Epithelial cell of esophagus (primary cell): ENCODE results near the gene NDUFA11.
A peak's percentile ranks its signal among the peaks of the same experiment; 100 is the strongest.
"Not testable (repeated sequence)": the region's sequence is repeated elsewhere in the genome, so short reads cannot be mapped to it uniquely, and the experiment has no call there.

Experiments
- DNase-seq: peaks from one replicate; pipeline ENCODE4 v3.0.0; 2010; ENCODE audit warnings: low read depth
- H3K4me3 ChIP-seq: 2 replicates; pipeline ENCODE4 v1.5.1; 2011; ENCODE audit warnings: mild to moderate bottlenecking, low read length, control low read depth
- CTCF ChIP-seq: IDR thresholded peaks from 2 replicates; pipeline ENCODE4 v1.5.1; 2011; ENCODE audit warnings: low read depth, mild to moderate bottlenecking, low read length, control low read depth, inconsistent platforms; ENCODE audit not compliant: insufficient read depth; ENCODE audit errors: missing control alignments

NDUFA11 gene

DNA sequence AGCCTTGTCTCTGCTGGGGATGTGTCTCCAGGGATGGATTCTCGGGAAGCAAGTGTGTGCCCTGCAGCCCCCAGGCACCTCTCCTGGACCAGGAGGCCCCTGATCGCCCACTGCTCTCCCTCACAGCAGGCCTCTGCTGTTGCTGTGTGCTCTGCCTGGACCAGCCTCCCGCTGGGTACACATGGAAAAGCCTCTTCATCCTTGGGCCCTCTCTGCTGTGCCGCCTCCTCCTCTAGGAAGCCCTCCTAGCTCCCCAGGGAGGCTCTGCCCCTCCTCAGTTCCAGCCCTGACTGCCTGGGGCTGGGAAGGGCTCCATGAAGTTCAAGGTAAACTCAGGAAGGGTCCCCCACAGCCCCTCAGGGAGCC, 12.0 kb downstream of the NDUFA11 start:
- H3K4me3 ChIP-seq: no peak overlapping the region
- no peak for DNase-seq
- no peak for TF ChIP-seq CTCF

GRCh38 chr19:5890099-5890498, 13.5 kb downstream of the NDUFA11 start:
- no peak for DNase-seq
- H3K4me3 ChIP-seq: no peak overlapping the region
- no peak for TF ChIP-seq CTCF

- no peak for DNase-seq
Measured at GRCh38 chr19:5889288-5889971, 14.2 kb downstream of the NDUFA11 start.

GRCh38 chr19:5884065-5884811, 19.4 kb downstream of the NDUFA11 start:
- H3K4me3 ChIP-seq: not testable (repeated sequence)
- DNase-seq: peak; percentile 53

More at GRCh38 chr19:5889288-5889971, 14.2 kb downstream of the NDUFA11 start:
- no peak overlapping the region for H3K4me3 ChIP-seq
- no peak for TF ChIP-seq CTCF

DNA sequence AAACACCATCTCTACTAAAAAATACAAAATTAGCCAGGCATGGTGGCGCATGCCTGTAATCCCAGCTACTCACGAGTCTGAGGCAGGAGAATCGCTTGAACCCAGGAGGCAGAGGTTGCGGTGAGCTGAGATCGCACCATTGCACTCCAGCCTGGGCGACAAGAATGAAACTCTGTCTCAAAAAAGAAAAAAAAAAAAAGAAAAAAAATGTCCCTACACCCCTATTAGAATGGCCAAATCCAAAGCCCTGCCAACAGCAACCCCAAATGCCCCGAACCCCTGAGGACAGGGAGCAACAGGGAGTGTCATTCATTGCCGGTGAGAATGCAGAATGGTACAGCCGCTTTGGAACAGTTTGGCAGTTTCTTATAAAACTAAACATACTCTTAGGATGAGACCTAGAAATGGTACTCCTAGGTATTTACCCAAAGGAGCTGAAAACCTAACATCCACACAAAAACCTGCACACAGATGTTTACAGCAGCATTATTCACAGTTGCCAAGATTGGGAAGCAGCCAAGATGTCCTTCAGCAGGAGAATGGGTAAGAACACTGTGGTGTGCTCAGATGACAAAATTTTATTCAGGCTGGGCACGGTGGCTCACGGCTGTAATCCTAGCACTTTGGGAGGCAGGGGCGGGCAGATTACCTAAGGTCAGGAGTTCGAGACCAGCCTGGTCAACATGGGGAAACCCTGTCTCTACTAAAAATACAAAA, 20.3 kb downstream of the NDUFA11 start:
- peak; percentile 35 for DNase-seq

GRCh38 chr19:5882421-5882968, 21.1 kb downstream of the NDUFA11 start:
- TF ChIP-seq CTCF: no peak
- no peak for DNase-seq
- H3K4me3 ChIP-seq: no peak overlapping the region

More for the DNA sequence above, 20.3 kb downstream of the NDUFA11 start:
- H3K4me3 ChIP-seq: not testable (repeated sequence)

- no peak for DNase-seq
- TF ChIP-seq CTCF: no peak
- H3K4me3 ChIP-seq: no peak overlapping the region
Measured at GRCh38 chr19:5881543-5882299, 21.9 kb downstream of the NDUFA11 start.
